Measurements from ENCODE around the gene CYBB. TPM values are rescaled to one million over a fixed set of nuclear protein-coding genes. Genes with fewer than 3 reads are reported as not detected.

Gene CYBB
- total and polyA plus RNA-seq, 2 of the 4 experiments (the other 2 are of a cell fraction): not detected

- TF ChIP-seq BHLHE40 (IDR thresholded peaks at IDR 0.05; ENCODE audit: low read depth, low read length) (no peak), NFE2L2 (IDR thresholded peaks at IDR 0.05; ENCODE audit: low read depth, low read length) (no peak), RAD21 (IDR thresholded peaks at IDR 0.05; ENCODE audit: low read length) (no peak), ELK1 (IDR thresholded peaks at IDR 0.05; ENCODE audit: borderline replicate concordance, low read depth, low read length) (no peak), MXI1 (IDR thresholded peaks at IDR 0.05; ENCODE audit: borderline replicate concordance, low read depth, low read length) (no peak), SMC3 (IDR thresholded peaks at IDR 0.05; ENCODE audit: low read depth, low read length) (no peak), MAZ (IDR thresholded peaks at IDR 0.05; ENCODE audit: borderline replicate concordance, low read depth, low read length) (no peak), POLR2A (IDR thresholded peaks at IDR 0.05; ENCODE audit: low read depth, low read length) (no peak), CEBPB (IDR thresholded peaks at IDR 0.05; ENCODE audit: low read depth, low read length) (no peak), RFX5 (IDR thresholded peaks at IDR 0.05; ENCODE audit: low read depth, low read length) (no peak), MAFK (IDR thresholded peaks at IDR 0.05; ENCODE audit: low read depth, low read length) (no peak), CTCF (conservative IDR thresholded peaks at IDR 0.05; ENCODE audit: low read depth, low read length) (no peak)
- TF ChIP-seq, protein P1, sequence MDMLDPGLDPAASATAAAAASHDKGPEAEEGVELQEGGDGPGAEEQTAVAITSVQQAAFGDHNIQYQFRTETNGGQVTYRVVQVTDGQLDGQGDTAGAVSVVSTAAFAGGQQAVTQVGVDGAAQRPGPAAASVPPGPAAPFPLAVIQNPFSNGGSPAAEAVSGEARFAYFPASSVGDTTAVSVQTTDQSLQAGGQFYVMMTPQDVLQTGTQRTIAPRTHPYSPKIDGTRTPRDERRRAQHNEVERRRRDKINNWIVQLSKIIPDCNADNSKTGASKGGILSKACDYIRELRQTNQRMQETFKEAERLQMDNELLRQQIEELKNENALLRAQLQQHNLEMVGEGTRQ (IDR thresholded peaks at IDR 0.05; ENCODE audit: low read depth, low read length): no peak
- ATAC-seq (ENCODE audit: low read depth) (no peak), DNase-seq (no peak)
- Histone ChIP-seq H3K18ac (ENCODE audit: low read depth, low read length) (no peak overlapping the region), H3K9ac (ENCODE audit: low read depth, low read length) (no peak overlapping the region), H3K27ac (ENCODE audit: insufficient read depth, low read length) (no peak overlapping the region), H3K9me3 (ENCODE audit: control insufficient read depth, insufficient read depth, low read length) (peaks cover 2% of the 10 kb centered on the region; the same call in 1 of the 2 replicates), H3K4ac (ENCODE audit: low read depth, low read length) (no peak overlapping the region), H3K56ac (ENCODE audit: extremely low read depth, insufficient read depth, low read length) (no peak overlapping the region), H2AK9ac (replicated peaks; ENCODE audit: low read depth, low read length, poor library complexity) (no peak overlapping the region), H4K8ac (ENCODE audit: low read depth in 2 of 2, low read length in 2 of 2) (no peak overlapping the region), H4K91ac (ENCODE audit: insufficient read depth, low read depth, low read length) (no peak overlapping the region), H2AFZ (replicated peaks; ENCODE audit: low read length, poor library complexity) (no peak overlapping the region), H3K4me1 (ENCODE audit: control insufficient read depth, insufficient read depth, low read length) (peaks cover 2% of the 10 kb centered on the region; the same call in 1 of the 2 replicates), H3K79me1 (ENCODE audit: low read depth in 1 of 2, low read length in 2 of 2) (no peaks in the 10 kb centered on the region), H2BK15ac (ENCODE audit: low read depth, low read length) (no peak overlapping the region), H3K23ac (ENCODE audit: low read depth, low read length) (no peak overlapping the region), H2BK5ac (ENCODE audit: low read depth, low read length, poor library complexity, severe bottlenecking) (no peak overlapping the region), H2BK20ac (ENCODE audit: low read depth, low read length) (no peak overlapping the region), H3K4me2 (ENCODE audit: low read depth, low read length) (no peak overlapping the region), H2AK5ac (ENCODE audit: low read depth, low read length) (no peak overlapping the region), H3K4me3 (ENCODE audit: insufficient read depth, low read depth, low read length) (no peak overlapping the region), H3K14ac (replicated peaks; ENCODE audit: low read depth, low read length) (no peak overlapping the region), H3K9me1 (ENCODE audit: insufficient read depth, low read length) (no peaks in the 10 kb centered on the region), H4K5ac (ENCODE audit: low read depth, low read length) (no peak overlapping the region), H3K36me3 (ENCODE audit: control insufficient read depth, insufficient read depth, low read length) (no peaks in the 10 kb centered on the region), H3K27me3 (ENCODE audit: control insufficient read depth, insufficient read depth, low read length) (no peaks in the 10 kb centered on the region), H4K20me1 (ENCODE audit: insufficient read depth, low read length) (no peaks in the 10 kb centered on the region), H2BK120ac (ENCODE audit: low read depth, low read length) (no peak overlapping the region)
- ChIA-PET POLR2A (ENCODE audit: unreplicated experiment) (no interaction called here), CTCF (interaction anchor here (0.6 kb wide), 1 partner anchor 88 kb away, joined by 3 read pairs; no protein-coding TSS in a partner anchor)
- dilution Hi-C loops (cut with HindIII; ENCODE audit: low sequenced_read_pairs, unreplicated experiment): no loop called here
- in situ Hi-C loops (cut with MboI; ENCODE audit: low sequenced_read_pairs): no loop called here
- intact Hi-C loops (cut with micrococcal nuclease): no loop called here
- no CpG with 5 or more reads among the region's 4 CpGs for WGBS, 2 experiments (ENCODE audit: extremely low coverage in 2 of 2, insufficient read length in 1 of 2)
- no TSS peak for BruUV-seq (replicated peaks)
Measured at GRCh38 chrX:37834937-37835336, 55.1 kb downstream of the CYBB start.

All from IMR-90 (cell line).